GM12873 (cell line): ENCODE results near the gene TXLNB.

Source experiments
- TF ChIP-seq, protein P1 (sequence below): IDR thresholded peaks from 2 replicates; pipeline ENCODE4 v1.5.1; 2012; ENCODE audit warnings: low read depth, mild to moderate bottlenecking, moderate library complexity, low read length, control low read depth; ENCODE audit not compliant: insufficient read depth; ENCODE audit errors: missing control alignments

TXLNB gene

DNA sequence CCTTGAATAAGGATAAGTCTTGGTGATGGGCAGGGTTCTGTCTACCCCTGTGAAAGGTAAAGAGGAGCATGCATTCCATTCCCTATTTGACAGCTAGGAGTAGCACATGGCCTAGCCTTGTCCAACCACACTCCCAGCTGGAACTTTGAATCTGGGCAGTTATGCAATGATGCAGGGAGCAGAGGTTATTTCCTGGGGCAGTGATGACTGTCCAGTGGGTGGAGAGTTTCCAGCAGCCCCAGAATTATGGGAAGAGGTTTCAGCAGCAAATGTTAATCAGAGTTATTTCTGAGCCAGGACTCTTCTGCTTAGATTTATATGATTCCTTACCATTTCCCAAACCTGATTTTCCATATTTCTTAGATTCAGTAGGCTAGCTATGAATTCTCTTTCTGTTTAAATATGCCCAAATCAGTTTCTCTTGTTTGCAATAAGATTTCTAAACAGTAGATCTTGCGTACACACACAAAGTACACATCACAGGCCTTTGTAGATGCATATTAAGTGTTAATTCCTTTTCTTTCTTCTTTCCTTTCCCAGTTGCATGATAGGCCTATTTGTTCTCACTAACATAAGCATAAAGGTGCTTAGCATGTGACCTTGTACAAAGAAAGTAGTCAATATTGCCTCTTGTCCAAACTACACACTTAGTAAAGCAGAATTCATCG lies 17.3 kb upstream of the TXLNB start:
- TF ChIP-seq, protein P1, sequence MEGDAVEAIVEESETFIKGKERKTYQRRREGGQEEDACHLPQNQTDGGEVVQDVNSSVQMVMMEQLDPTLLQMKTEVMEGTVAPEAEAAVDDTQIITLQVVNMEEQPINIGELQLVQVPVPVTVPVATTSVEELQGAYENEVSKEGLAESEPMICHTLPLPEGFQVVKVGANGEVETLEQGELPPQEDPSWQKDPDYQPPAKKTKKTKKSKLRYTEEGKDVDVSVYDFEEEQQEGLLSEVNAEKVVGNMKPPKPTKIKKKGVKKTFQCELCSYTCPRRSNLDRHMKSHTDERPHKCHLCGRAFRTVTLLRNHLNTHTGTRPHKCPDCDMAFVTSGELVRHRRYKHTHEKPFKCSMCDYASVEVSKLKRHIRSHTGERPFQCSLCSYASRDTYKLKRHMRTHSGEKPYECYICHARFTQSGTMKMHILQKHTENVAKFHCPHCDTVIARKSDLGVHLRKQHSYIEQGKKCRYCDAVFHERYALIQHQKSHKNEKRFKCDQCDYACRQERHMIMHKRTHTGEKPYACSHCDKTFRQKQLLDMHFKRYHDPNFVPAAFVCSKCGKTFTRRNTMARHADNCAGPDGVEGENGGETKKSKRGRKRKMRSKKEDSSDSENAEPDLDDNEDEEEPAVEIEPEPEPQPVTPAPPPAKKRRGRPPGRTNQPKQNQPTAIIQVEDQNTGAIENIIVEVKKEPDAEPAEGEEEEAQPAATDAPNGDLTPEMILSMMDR: no peak

DNA sequence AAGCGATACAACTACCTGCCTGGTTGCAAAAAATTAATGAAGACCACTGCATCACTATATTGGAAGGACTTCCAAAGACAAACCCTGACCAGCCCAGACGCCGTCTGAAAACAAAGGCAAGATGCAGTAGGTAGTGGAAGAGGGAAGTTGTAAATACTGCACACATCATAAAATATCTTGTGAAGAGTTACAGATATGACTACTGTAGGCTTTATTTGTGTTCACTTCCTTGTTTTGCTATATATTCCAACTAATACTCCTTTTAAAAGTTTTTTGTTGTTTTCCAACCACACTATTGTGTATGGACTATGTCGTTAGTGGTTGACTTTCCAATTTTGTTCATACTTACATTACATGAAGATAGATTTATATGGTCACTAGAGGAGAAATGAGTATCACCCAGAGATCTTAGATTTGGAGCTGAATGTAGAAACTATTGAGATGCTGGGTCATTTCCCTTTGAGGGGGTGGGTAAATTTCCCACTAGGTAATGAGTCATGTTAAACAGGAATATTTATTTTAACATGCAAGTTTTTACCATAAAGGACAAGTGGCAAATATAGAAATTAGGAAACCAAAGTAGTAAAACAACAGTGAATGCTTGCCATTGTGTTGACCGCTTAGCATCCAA lies 16.6 kb upstream of the TXLNB start:
- TF ChIP-seq, protein P1: no peak

DNA sequence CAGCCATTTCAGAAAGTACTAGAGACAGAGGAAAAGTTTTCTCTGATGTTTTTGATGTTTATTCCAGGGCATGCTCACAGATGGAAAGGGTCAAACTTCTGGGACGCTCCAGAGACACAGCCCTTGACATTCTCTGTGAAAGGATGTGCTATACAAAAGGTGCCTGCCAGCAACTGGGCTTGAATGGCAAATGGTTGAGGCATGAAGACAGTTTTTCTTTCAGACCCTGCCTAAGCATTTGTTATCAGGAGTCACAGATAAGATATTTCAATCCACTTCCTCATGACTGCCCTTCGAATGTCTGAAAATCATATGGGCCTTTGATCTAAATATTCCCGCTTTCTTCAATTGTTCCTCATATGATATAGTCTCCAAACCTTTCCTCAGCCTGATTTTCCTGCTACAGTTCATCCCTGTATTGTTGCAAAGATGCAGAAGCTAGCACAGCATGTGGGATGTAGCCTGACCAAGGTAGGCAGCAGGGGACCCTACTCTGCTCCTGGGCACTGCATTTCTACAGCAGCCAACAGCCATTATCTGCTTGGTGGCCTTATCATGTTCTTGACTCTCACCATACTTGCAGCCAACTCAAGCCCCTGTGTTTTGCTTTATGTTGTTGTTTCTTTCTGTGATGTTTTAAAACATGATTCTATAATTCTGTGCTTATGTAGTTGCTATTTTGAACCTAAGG lies 14.6 kb upstream of the TXLNB start:
- TF ChIP-seq, protein P1: no peak

DNA sequence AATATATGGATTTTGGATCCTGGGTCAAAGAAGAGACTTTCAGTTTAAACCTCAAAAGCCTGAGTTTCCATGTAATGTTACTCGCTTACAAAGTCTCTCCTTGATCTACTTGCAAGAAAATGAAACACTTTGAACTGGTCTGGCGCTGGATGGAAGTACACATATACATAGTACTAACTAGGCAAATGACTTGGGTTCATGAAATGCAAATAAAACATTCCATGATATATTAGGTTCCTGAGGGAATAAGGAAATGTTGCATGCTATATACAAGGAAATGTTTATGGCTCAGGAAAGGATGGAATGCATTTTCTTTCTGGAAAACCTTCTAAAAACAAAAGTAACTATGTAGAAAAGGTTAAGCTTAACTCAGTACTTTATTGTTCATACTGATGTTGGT lies 11.4 kb upstream of the TXLNB start:
- TF ChIP-seq, protein P1: no peak

DNA sequence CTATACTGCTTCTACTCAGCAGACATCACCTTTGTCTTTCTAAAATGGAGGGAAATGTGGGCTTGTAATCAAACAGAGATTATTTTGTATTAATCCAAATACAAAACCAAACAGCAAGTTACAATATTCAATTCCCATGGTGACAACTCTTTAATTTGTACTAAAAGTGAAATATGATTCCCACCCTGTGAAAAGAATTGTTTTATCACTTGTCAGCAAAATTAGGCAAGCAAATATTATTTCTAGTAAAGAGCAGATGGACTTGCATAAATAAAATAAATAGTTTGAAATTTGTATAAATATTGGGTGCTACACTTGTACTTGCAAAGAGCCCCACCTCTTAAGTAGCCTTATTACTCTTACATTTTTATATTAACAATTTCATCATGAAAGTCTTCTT lies 6.1 kb upstream of the TXLNB start:
- TF ChIP-seq, protein P1: no peak

DNA sequence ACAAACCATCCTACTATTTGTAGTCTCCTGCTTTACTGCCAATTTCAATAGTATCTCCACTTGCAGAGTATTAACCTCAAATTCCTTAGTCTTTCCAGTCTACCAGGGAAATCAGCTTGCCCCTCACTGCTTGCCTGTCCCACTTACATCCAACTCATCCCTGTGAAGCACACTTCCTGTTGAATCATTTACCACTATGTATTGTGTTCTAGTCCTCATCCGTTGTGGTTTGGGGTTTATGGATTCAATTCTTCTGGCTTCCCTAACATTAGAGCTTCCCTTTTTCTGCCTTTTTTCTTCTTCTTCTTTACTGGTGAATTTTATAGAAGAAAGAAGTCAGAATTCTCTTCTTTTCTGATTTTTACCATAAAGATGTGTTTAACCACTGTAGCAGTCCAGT lies 5.1 kb upstream of the TXLNB start:
- TF ChIP-seq, protein P1: no peak

DNA sequence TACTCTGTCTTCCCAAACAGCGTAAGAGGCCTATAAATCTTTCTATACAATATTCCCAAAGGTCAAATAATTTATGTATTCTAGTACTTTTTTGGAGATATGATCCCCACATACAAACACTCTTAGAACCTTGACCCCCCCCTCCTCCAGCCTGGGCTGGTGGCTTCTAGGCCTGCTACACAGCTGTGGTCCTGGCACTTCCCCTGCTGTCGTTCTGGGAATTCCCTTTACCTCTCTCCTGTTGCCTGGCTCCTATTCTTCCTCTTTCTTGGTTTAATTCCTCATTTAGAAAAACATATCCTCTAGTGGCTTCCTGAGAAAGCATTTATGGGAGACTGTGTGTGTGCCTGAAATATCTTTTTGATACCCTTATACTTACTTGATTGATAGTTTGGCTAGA lies 4.1 kb upstream of the TXLNB start:
- TF ChIP-seq, protein P1: no peak
